RWPE1 (cell line): Measurements from ENCODE around the gene UFC1.

ENCODE experiments used
- CTCF ChIA-PET: fragments of 350-600 bp; sonication (Branson Sonifier 250); formaldehyde crosslinking; extraction: SDS; loops from one replicate; lab custom pipeline; 2021; lab: Yijun Ruan, JAX
- POLR2A ChIA-PET: fragments of 400-600 bp; formaldehyde crosslinking; extraction: SDS; loops from one replicate; lab custom pipeline; 2020; ENCODE audit warnings: antibody characterized with exemption; ENCODE audit not compliant: low non-redundant PET; lab: Yijun Ruan, JAX
- DNase-seq: peaks from one replicate; pipeline ENCODE4 v3.0.0; 2012; ENCODE audit warnings: low spot score
- H3K27ac ChIP-seq: fragments of 450-650 bp; 2 replicates; pipeline ENCODE4 v1.5.1; 2017
- CTCF ChIP-seq: fragments of 450-650 bp; conservative IDR thresholded peaks from 2 replicates; pipeline ENCODE4 v1.5.1; 2017; ENCODE audit warnings: low read depth, mild to moderate bottlenecking

Gene UFC1

GRCh38 chr1:161153682-161154337 lies at the start of gene UFC1:
Gene UFC1, plus strand, starts transcription at chr1:161153978. Its CDS starts 20 bp downstream, at chr1:161153998.
- no peak for TF ChIP-seq CTCF
- POLR2A ChIA-PET, result interaction anchor here (0.5 to 2.0 kb wide), 3 partner anchors 12 to 28 kb away, joined by 3 to 6 read pairs (median 4); partner anchors contain the start of gene PPOX
- DNase-seq, result peak; percentile 80
- CTCF ChIA-PET, result interaction anchor here (0.6 kb wide), 2 partner anchors 20 to 169 kb away, joined by 3 to 4 read pairs; no protein-coding TSS in a partner anchor
- H3K27ac ChIP-seq, result peak within 1 kb of the TSS; percentile 97

GRCh38 chr1:161106431-161106830 lies 47.3 kb upstream of the UFC1 start:
- no peak overlapping the region for H3K27ac ChIP-seq
- TF ChIP-seq CTCF, result no peak
- ChIA-PET CTCF (no interaction called here), POLR2A (no interaction called here)
- no peak for DNase-seq

- DNase-seq, result no peak
- no peak overlapping the region for H3K27ac ChIP-seq
- TF ChIP-seq CTCF, result no peak
- POLR2A ChIA-PET, result no interaction called here
- CTCF ChIA-PET, result no interaction called here
Observed at GRCh38 chr1:161111117-161111516, 42.7 kb upstream of the UFC1 start.

- no peak overlapping the region for H3K27ac ChIP-seq
- POLR2A ChIA-PET, result no interaction called here
- CTCF ChIA-PET, result no interaction called here
- no peak for TF ChIP-seq CTCF
- no peak for DNase-seq
Observed at GRCh38 chr1:161111527-161111926, 42.3 kb upstream of the UFC1 start.

- no peak for TF ChIP-seq CTCF
- POLR2A ChIA-PET, result no interaction called here
- no peak for DNase-seq
- H3K27ac ChIP-seq, result peak overlapping the region; percentile 57; the same call in 1 of the 2 replicates
- CTCF ChIA-PET, result no interaction called here
Observed at GRCh38 chr1:161113915-161114314, 39.9 kb upstream of the UFC1 start.

GRCh38 chr1:161114556-161114955 lies 39.2 kb upstream of the UFC1 start:
- ChIA-PET CTCF (interaction anchor here (0.6 kb wide), 1 partner anchor 163 kb away, joined by 3 read pairs; no protein-coding TSS in a partner anchor), POLR2A (no interaction called here)
- no peak for TF ChIP-seq CTCF
- peak overlapping the region; percentile 96 for H3K27ac ChIP-seq
- DNase-seq, result no peak
